LNCaP clone FGC (cell line): ENCODE measurements around the gene TMEM25.
A peak's percentile ranks its signal among the peaks of the same experiment; 100 is the strongest.

Experiments used
- DNase-seq: peaks from one replicate; pipeline ENCODE4 v3.0.0-alpha.2; 2011; ENCODE audit warnings: low read depth
- H3K4me3 ChIP-seq: 2 replicates; pipeline ENCODE4 v1.5.1; 2011; ENCODE audit warnings: mild to moderate bottlenecking, low read depth, low read length, control low read depth
- CTCF ChIP-seq: IDR thresholded peaks from 2 replicates; pipeline ENCODE4 v1.5.1; 2012; ENCODE audit warnings: mild to moderate bottlenecking; ENCODE audit not compliant: control insufficient read depth, insufficient read depth; ENCODE audit errors: extremely low read depth

TMEM25 gene

GRCh38 chr11:118524757-118525470 lies 6.1 kb upstream of the TMEM25 start:
- no peak for DNase-seq
- H3K4me3 ChIP-seq, result no peak overlapping the region
- no peak for TF ChIP-seq CTCF

- DNase-seq, result no peak
- H3K4me3 ChIP-seq, result no peak overlapping the region
These were observed 4.3 kb upstream of the TMEM25 start for GRCh38 chr11:118526688-118527087.

DNA sequence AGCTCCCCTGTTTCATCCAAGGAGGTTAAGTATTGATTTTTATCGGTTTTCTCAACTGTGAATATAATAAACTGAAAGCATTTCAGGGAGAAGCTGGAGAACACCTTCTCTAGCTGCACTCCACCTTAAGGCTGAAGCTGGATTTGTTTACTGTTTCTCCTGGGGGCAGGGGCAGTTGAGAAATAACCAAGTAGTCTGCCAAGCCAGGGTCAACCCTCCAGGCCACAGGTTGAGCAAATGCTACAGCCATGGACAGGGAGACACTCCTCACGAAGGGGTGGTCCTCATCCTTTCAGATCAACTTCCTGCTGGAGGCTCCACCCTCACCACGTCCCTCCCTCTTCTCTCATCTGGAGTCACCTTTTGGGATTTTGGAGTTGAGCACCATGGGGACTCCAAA lies 3.9 kb upstream of the TMEM25 start, which contains the start of gene TTC36:
Gene TTC36, plus strand, starts transcription at position 366 of the 400 bp plus-strand sequence. Its CDS starts 21 bp downstream, at position 387.
- no peak for TF ChIP-seq CTCF
- no peak for DNase-seq

More at GRCh38 chr11:118526688-118527087, 4.3 kb upstream of the TMEM25 start:
- no peak for TF ChIP-seq CTCF

DNA sequence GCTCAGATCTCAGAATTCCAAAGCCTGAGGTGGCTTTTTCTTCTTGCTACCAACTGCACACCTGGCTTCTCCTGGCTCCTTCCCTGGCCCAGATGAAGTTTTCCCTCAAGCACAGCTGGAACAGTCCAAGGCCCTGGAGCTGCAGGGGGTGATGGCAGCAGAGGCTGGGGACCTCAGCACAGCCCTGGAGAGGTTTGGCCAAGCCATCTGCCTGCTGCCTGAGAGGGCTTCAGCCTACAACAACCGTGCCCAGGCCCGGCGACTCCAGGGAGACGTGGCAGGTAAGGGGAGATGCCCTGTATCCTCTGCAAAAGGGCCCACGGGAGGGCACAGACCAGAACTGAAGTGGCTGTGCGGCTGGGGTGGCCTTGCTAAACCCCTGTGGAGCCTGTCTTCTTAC lies 2.5 kb upstream of the TMEM25 start:
- H3K4me3 ChIP-seq, result no peak overlapping the region
- TF ChIP-seq CTCF, result no peak
- no peak for DNase-seq

More for the DNA sequence above, 3.9 kb upstream of the TMEM25 start, which contains the start of gene TTC36:
- H3K4me3 ChIP-seq, result no peak within 1 kb of the TSS

DNA sequence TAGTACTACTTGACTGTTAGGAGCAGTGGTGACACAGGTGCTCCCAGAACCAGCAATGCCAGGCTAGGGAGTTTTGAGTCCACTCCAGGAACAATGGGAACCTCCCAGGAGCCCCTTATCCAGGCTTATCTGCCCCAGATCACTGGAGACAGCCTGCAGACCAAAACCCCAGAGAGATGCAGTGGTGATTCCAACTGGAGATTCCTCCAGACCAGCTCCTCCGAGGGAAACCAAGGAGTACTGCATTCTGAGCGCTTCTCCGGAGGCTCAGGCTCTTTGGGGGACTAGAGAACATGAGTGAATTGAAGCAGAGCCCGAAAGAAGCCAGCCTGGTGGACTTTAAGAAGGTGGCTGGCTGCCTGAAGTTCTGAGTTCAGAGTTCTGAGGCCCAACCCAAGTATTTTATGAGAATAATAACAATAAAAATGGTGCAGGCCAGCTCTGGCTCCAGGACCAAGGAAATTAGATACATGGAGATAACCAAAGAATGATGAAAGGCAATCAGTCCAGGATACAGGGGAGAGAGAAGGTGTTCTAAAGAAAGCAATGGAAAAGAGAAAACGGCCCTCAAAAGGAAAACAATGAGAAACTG lies 1.3 kb upstream of the TMEM25 start:
- no peak for DNase-seq
- peak overlapping the region; percentile 68 for H3K4me3 ChIP-seq
- TF ChIP-seq CTCF, result no peak

DNA sequence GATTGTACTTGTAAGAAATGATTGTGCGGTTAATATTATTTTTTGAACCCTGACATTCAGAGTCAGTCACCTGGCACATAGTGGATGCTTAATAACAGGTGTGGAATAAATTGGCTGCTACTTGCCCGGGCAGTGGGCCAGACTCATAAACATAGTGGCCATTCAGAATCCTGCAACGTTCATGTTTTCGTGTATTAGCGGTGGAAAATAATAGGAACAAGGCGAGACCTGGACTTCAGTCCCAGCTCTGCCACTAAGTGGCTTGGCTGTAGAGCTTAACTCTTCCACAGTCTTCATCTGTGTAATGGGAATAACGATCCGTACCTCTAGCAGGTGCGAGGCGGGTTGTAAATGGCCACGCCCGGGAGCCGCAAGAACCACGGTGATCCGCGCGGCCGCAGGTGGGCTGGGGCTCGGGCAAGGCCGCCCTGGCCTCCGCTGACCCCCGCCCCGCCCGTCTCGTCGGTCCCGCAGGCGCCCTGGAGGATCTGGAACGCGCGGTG lies 761 bp upstream of the TMEM25 start:
- H3K4me3 ChIP-seq, result peak overlapping the region; percentile 68
- no peak for TF ChIP-seq CTCF
- DNase-seq, result no peak
